K562 (cell line): ENCODE results near the gene HEMGN. TPM values are rescaled to one million over a fixed set of nuclear protein-coding genes. Genes with fewer than 3 reads are reported as not detected.

Experiments used
- RBBP5 ChIP-seq: fragments of 200-600 bp; sonication (generic); IDR thresholded peaks from 2 replicates; pipeline ENCODE4 v1.6.1; 2012; ENCODE audit warnings: borderline replicate concordance, mild to moderate bottlenecking, low read length, control low read depth, inconsistent platforms; ENCODE audit not compliant: insufficient read depth, poor library complexity, severe bottlenecking
- TSC22D4 ChIP-seq: fragments of 450-650 bp; IDR thresholded peaks from 2 replicates; pipeline ENCODE4 v1.6.1; 2016; ENCODE audit warnings: missing genetic modification characterization, missing biosample characterization, control low read depth
- ZNF318 ChIP-seq, 2 experiments: fragments of 450-650 bp; IDR thresholded peaks; 2 replicates each; pipeline ENCODE4 v1.6.1; 2016; ENCODE audit warnings: mild to moderate bottlenecking in 2 of 2, borderline replicate concordance in 1 of 2, low read depth in 1 of 2, moderate library complexity in 1 of 2
- ZNF395 ChIP-seq: fragments of 200-800 bp; sonication (Bioruptor generic); IDR thresholded peaks from 2 replicates; pipeline ENCODE4 v1.6.1; 2017; ENCODE audit warnings: missing genetic modification characterization, missing compliant biosample characterization
- ZNF407 ChIP-seq: fragments of 450-650 bp; IDR thresholded peaks from 2 replicates; pipeline ENCODE4 v1.6.1; 2016; ENCODE audit warnings: low read depth
- ZNF511 ChIP-seq: sonication (generic); formaldehyde crosslinking; IDR thresholded peaks from 2 replicates; pipeline ENCODE4 v1.8.0; 2022; ENCODE audit warnings: mild to moderate bottlenecking, missing genetic modification reagents
- polyA plus RNA-seq, 8 experiments: library from polyadenylated mRNA; depleted of rRNA in 4 of 8; stranded (reverse) in 5 of 8; unstranded in 3 of 8; fragments of >200 nt; fragmentation: Nextera tagmentation in 2 of 8; fragmentation: Illumina TruSeq in 1 of 8; extraction: Ambion mirVana in 2 of 8; extraction: Trizol in 1 of 8; gene quantifications; 2 replicates each; pipeline versions ENCODE4 v1.2.1 to v1.2.3, GENCODE V29; 2011 to 2014; ENCODE audit warnings: inconsistent platforms in 1 of 8, missing spikeins in 1 of 8
- total RNA-seq, 7 experiments: library from RNA; depleted of rRNA in 6 of 7; stranded (reverse); fragments of >200 nt in 6 of 7; fragmentation: Illumina TruSeq in 2 of 7; extraction: Trizol in 2 of 7; gene quantifications; 2 replicates each; pipeline versions ENCODE4 v1.2.1 to v1.2.3, GENCODE V29; 2011 to 2021; ENCODE audit warnings: low replicate concordance in 1 of 7

Gene HEMGN
- total and polyA plus RNA-seq, 9 of the 15 experiments (the other 6 are each of a cell fraction or from before 2014, with no cell fraction given), result 56.3 to 258 (median 137) TPM

- TF ChIP-seq ZNF318 (IDR thresholded peaks at IDR 0.05; ENCODE audit: borderline replicate concordance in 1 of 2, low read depth in 1 of 2), result no peak
- TF ChIP-seq ZNF407, result no peak
- TF ChIP-seq ZNF511 (CRISPR knock-in tag), result peak; percentile 98
- TF ChIP-seq RBBP5, result peak; percentile 75
- TF ChIP-seq TSC22D4 (tag), result no peak
- no peak for TF ChIP-seq ZNF395 (CRISPR knock-in tag)
Observed at GRCh38 chr9:97982683-97983588, 45.0 kb upstream of the HEMGN start, which contains the start of gene ANP32B (continued).
